A549 (cell line): ENCODE results near the gene RAB5IF.

Experiments used
- BHLHE40 ChIP-seq: IDR thresholded peaks from 2 replicates; pipeline ENCODE4 v1.6.1; 2012; ENCODE audit warnings: low read depth, low read length, inconsistent platforms
- CHD2 ChIP-seq: fragments of 150-350 bp; IDR thresholded peaks from 2 replicates; pipeline ENCODE4 v1.6.1; 2014; ENCODE audit warnings: low read length; ENCODE audit not compliant: partially characterized antibody
- CHD4 ChIP-seq: fragments of 200-600 bp; sonication (generic); IDR thresholded peaks from 2 replicates; pipeline ENCODE4 v1.6.1; 2016; ENCODE audit warnings: antibody characterized with exemption, mild to moderate bottlenecking, borderline replicate concordance
- EP300 ChIP-seq, 2 experiments: fragments of >200 bp; sonication (Bioruptor Twin); formaldehyde crosslinking; IDR thresholded peaks; 2 replicates in 1 of 2; 3 replicates in 1 of 2; pipeline ENCODE4 v1.6.1; 2016 to 2017
- NR3C1 ChIP-seq: fragments of >200 bp; sonication (Bioruptor Twin); formaldehyde crosslinking; IDR thresholded peaks from 3 replicates; pipeline ENCODE4 v1.6.1; 2017
- POLR2A ChIP-seq: IDR thresholded peaks from 2 replicates; pipeline ENCODE4 v1.6.1; 2012; ENCODE audit warnings: mild to moderate bottlenecking, low read length
- RAD21 ChIP-seq, 2 experiments: fragments of >200 bp in 1 of 2; sonication (Bioruptor Twin) in 1 of 2; formaldehyde crosslinking in 1 of 2; IDR thresholded peaks in 1 of 2; conservative IDR thresholded peaks in 1 of 2; 2 replicates in 1 of 2; 3 replicates in 1 of 2; pipeline ENCODE4 v1.6.1; 2012 to 2018; ENCODE audit warnings: inconsistent platforms in 1 of 2
- TF ChIP-seq, protein P1 (sequence below): fragments of >200 bp; sonication (Bioruptor Twin); formaldehyde crosslinking; IDR thresholded peaks from 3 replicates; pipeline ENCODE4 v1.5.1; 2016
- TF ChIP-seq, protein P2 (sequence below): IDR thresholded peaks from 2 replicates; pipeline ENCODE4 v1.6.1; 2012; ENCODE audit warnings: low read depth, borderline replicate concordance
- TF ChIP-seq, protein P3 (sequence below): fragments of 250-450 bp; sonication (Bioruptor Pico); IDR thresholded peaks from 2 replicates; pipeline ENCODE4 v1.5.0; 2021; ENCODE audit warnings: mild to moderate bottlenecking, moderate library complexity, borderline replicate concordance

DNA sequence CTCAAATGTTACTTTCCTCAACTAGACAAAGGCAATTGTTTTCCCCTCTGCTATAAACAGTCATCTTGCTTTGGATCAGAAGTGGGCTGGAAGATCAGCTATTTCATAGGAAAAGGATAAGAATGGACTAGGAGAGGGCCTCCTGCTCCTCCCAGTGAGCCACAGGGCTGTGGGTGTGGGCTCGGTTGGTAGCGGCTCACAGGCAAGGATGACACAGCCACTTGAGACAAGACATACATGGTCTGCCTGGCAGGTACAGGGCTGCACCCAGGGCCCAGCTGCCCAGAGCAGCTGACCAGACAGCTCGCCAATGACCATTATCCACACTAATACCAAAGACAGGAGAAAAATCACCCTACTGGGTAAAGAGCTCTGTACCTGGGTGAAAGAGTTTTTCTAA is 49.4 kb downstream of the RAB5IF start:
- TF ChIP-seq RAD21 (conservative IDR thresholded peaks at IDR 0.05 in 1 of 2, IDR thresholded peaks at IDR 0.05 in 1 of 2) = no peak
- TF ChIP-seq, protein P1, sequence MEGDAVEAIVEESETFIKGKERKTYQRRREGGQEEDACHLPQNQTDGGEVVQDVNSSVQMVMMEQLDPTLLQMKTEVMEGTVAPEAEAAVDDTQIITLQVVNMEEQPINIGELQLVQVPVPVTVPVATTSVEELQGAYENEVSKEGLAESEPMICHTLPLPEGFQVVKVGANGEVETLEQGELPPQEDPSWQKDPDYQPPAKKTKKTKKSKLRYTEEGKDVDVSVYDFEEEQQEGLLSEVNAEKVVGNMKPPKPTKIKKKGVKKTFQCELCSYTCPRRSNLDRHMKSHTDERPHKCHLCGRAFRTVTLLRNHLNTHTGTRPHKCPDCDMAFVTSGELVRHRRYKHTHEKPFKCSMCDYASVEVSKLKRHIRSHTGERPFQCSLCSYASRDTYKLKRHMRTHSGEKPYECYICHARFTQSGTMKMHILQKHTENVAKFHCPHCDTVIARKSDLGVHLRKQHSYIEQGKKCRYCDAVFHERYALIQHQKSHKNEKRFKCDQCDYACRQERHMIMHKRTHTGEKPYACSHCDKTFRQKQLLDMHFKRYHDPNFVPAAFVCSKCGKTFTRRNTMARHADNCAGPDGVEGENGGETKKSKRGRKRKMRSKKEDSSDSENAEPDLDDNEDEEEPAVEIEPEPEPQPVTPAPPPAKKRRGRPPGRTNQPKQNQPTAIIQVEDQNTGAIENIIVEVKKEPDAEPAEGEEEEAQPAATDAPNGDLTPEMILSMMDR = no peak
- no peak for TF ChIP-seq BHLHE40
- no peak for TF ChIP-seq EP300 (IDR thresholded peaks at IDR 0.05)
- TF ChIP-seq, protein P2, sequence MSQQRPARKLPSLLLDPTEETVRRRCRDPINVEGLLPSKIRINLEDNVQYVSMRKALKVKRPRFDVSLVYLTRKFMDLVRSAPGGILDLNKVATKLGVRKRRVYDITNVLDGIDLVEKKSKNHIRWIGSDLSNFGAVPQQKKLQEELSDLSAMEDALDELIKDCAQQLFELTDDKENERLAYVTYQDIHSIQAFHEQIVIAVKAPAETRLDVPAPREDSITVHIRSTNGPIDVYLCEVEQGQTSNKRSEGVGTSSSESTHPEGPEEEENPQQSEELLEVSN = no peak
- no peak for TF ChIP-seq POLR2A
- TF ChIP-seq, protein P3, sequence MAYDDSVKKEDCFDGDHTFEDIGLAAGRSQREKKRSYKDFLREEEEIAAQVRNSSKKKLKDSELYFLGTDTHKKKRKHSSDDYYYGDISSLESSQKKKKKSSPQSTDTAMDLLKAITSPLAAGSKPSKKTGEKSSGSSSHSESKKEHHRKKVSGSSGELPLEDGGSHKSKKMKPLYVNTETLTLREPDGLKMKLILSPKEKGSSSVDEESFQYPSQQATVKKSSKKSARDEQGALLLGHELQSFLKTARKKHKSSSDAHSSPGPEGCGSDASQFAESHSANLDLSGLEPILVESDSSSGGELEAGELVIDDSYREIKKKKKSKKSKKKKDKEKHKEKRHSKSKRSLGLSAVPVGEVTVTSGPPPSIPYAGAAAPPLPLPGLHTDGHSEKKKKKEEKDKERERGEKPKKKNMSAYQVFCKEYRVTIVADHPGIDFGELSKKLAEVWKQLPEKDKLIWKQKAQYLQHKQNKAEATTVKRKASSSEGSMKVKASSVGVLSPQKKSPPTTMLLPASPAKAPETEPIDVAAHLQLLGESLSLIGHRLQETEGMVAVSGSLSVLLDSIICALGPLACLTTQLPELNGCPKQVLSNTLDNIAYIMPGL (CRISPR knock-in tag) = no peak
- TF ChIP-seq CHD2 = no peak
- no peak for TF ChIP-seq NR3C1
- TF ChIP-seq CHD4 = no peak
